HEK293T (cell line): ENCODE results near the gene CXCR1.

ENCODE experiments used
- CTCF ChIA-PET: fragments of 350-600 bp; formaldehyde crosslinking; extraction: SDS; loops from one replicate; lab custom pipeline; 2021; ENCODE audit warnings: antibody characterized with exemption, inconsistent platforms; lab: Yijun Ruan, JAX
- POLR2A ChIA-PET: fragments of 350-600 bp; formaldehyde crosslinking; extraction: SDS; loops from one replicate; lab custom pipeline; 2020; ENCODE audit warnings: antibody characterized with exemption, inconsistent platforms; lab: Yijun Ruan, JAX
- DNase-seq: peaks from one replicate; pipeline ENCODE4 v3.0.0; 2012; ENCODE audit warnings: mixed read lengths; ENCODE audit errors: extremely low spot score
- ARNT ChIP-seq: fragments of 450-650 bp; IDR thresholded peaks from 2 replicates; pipeline ENCODE4 v1.6.1; 2017; ENCODE audit warnings: mild to moderate bottlenecking
- BHLHE40 ChIP-seq: fragments of 450-650 bp; IDR thresholded peaks from 2 replicates; pipeline ENCODE4 v1.6.1; 2016; ENCODE audit warnings: mild to moderate bottlenecking, moderate library complexity, borderline replicate concordance
- CTBP1 ChIP-seq: fragments of 450-650 bp; IDR thresholded peaks from 2 replicates; pipeline ENCODE4 v1.6.1; 2016; ENCODE audit warnings: borderline replicate concordance
- ELF4 ChIP-seq: fragments of 450-650 bp; IDR thresholded peaks from 2 replicates; pipeline ENCODE4 v1.6.1; 2017; ENCODE audit warnings: antibody characterized with exemption
- FOXA1 ChIP-seq: fragments of 450-650 bp; IDR thresholded peaks from 2 replicates; pipeline ENCODE4 v1.6.1; 2016; ENCODE audit warnings: mild to moderate bottlenecking
- FOXK2 ChIP-seq: fragments of 450-650 bp; IDR thresholded peaks from 2 replicates; pipeline ENCODE4 v1.6.1; 2016; ENCODE audit warnings: mild to moderate bottlenecking
- FOXM1 ChIP-seq: fragments of 450-650 bp; IDR thresholded peaks from 2 replicates; pipeline ENCODE4 v1.6.1; 2017; ENCODE audit warnings: mild to moderate bottlenecking, borderline replicate concordance
- HDGF ChIP-seq: fragments of 450-650 bp; IDR thresholded peaks from 2 replicates; pipeline ENCODE4 v1.6.1; 2017; ENCODE audit warnings: antibody characterized with exemption, borderline replicate concordance
- L3MBTL2 ChIP-seq: fragments of 450-650 bp; conservative IDR thresholded peaks from 2 replicates; pipeline ENCODE4 v1.6.1; 2016; ENCODE audit warnings: mild to moderate bottlenecking
- LEF1 ChIP-seq: fragments of 450-650 bp; IDR thresholded peaks from 2 replicates; pipeline ENCODE4 v1.6.1; 2017; ENCODE audit warnings: mild to moderate bottlenecking, borderline replicate concordance
- NFRKB ChIP-seq: fragments of 450-650 bp; IDR thresholded peaks from 2 replicates; pipeline ENCODE4 v1.6.1; 2016; ENCODE audit warnings: mild to moderate bottlenecking, moderate library complexity
- SP1 ChIP-seq: fragments of 450-650 bp; IDR thresholded peaks from 2 replicates; pipeline ENCODE4 v1.6.1; 2017
- SUZ12 ChIP-seq: fragments of 450-650 bp; IDR thresholded peaks from 2 replicates; pipeline ENCODE4 v1.6.1; 2016; ENCODE audit warnings: mild to moderate bottlenecking
- TARDBP ChIP-seq: fragments of 450-650 bp; IDR thresholded peaks from 2 replicates; pipeline ENCODE4 v1.6.1; 2016
- ZNF384 ChIP-seq: fragments of 450-650 bp; IDR thresholded peaks from 2 replicates; pipeline ENCODE4 v1.6.1; 2016
- TF ChIP-seq, protein P1 (sequence below): fragments of 450-650 bp; IDR thresholded peaks from 2 replicates; pipeline ENCODE4 v1.6.1; 2016

CXCR1 gene

DNA sequence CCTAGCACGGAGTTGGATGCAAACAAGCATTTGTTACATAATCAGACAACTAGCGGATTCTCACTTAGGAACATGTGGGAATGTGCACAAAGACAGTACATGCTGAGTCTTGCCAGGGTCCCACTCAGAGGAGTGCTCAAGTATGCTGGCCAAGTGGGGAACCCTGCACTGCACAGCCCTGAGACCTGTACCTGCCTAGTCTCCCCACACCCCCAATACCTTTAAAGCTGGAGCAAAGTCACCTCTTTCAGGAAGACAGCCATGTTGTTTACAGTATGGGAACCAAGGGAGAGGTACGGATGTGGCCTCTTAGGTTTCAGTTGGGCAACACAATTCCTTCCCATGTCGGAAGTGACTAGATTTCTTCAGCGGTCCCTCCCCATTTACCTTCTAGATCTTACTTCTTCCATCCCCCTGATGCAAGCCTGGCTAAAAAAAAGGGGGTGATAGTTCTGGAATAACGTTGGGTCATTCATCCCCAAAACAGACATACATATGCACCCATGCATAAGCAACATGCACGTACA is 10.7 kb downstream of the CXCR1 start:
- no peak for DNase-seq
- ChIA-PET POLR2A (no interaction called here), CTCF (no interaction called here)
- TF ChIP-seq HDGF (no peak), FOXM1 (no peak), FOXA1 (no peak), L3MBTL2 (no peak), NFRKB (no peak), FOXK2 (no peak), ELF4 (no peak), ZNF384 (no peak), CTBP1 (no peak), LEF1 (no peak)

DNA sequence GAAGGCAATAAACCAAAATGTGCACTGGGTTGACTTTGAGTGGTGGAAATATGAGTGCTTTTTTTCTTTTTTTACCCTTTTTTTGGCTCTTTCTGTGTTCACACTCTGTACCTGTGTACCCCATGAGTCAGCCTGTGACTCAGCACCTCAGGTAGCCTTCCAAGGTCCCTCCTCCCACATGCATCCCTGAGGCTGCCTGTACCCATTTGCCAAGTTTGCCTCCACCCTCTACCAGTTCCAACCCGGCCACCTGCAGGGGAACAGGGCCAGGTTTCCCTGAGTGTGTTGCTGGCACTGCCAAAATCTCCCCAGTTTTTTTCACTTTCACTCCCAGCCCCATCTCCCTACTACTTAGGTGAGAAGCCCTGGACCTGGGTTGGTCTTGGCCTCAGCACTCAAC is 14.0 kb downstream of the CXCR1 start:
- no peak for TF ChIP-seq FOXM1
- TF ChIP-seq SUZ12 = no peak
- no peak for TF ChIP-seq NFRKB
- TF ChIP-seq FOXA1 = no peak
- TF ChIP-seq FOXK2 = no peak
- ChIA-PET POLR2A (no interaction called here), CTCF (no interaction called here)
- no peak for DNase-seq

DNA sequence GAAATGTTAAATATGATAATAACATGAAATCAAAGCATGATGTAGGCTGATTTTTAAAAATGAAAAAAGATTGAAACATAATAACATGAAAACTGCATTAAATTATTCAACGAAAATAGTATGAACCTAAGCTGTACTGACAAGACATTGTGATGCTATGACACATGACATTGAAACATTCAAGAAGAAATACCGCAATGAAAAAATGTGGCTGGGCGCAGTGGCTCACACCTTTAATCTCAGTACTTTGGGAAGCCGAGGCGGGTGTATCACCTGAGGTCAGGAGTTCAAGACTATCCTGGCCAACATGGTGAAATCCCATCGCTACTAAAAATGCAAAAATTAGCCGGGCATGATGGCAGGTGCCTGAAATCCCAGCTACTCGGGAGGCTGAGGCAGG is 14.6 kb downstream of the CXCR1 start:
- CTCF ChIA-PET = no interaction called here
- TF ChIP-seq CTBP1 (no peak), ZNF384 (no peak), HDGF (no peak), ELF4 (no peak), BHLHE40 (no peak), NFRKB (no peak), TARDBP (no peak), FOXK2 (no peak), FOXM1 (no peak), SP1 (no peak), L3MBTL2 (no peak), LEF1 (no peak)
- TF ChIP-seq, protein P1, sequence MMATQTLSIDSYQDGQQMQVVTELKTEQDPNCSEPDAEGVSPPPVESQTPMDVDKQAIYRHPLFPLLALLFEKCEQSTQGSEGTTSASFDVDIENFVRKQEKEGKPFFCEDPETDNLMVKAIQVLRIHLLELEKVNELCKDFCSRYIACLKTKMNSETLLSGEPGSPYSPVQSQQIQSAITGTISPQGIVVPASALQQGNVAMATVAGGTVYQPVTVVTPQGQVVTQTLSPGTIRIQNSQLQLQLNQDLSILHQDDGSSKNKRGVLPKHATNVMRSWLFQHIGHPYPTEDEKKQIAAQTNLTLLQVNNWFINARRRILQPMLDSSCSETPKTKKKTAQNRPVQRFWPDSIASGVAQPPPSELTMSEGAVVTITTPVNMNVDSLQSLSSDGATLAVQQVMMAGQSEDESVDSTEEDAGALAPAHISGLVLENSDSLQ = no peak
- DNase-seq = no peak
- POLR2A ChIA-PET = no interaction called here

DNA sequence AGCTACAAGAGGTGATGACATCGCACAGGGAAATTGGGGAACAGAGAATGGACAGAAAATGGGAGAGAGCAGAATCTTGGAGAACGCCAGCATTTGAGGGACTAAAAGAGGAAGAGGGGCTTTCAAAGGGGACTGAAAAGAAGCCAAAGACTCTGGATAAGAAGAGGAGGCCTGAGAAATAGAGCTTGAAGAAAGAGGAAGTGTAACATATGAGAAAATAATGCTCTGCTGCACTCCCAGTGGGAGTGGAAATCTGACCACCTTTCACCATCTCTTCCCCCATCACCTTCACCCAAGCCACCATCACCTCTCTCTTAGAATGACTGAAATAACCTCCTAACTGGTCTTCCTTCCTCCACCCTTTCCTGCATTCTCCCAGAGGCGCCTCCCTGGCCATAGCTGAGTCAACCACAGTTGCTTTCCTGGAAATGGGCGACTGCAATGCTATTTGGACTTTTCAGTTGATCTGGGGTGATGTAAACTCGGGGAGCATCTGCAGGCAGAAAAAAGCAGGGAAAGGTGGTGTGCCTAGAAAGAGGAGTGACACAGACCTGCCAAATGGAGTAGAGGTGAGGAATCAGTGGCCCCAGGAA is 16.8 kb downstream of the CXCR1 start:
- no peak for DNase-seq
- POLR2A ChIA-PET = no interaction called here
- CTCF ChIA-PET = no interaction called here
- TF ChIP-seq FOXK2 (no peak), ARNT (no peak), BHLHE40 (no peak), ZNF384 (no peak), FOXA1 (no peak), HDGF (no peak), L3MBTL2 (no peak), SP1 (no peak), CTBP1 (no peak), ELF4 (no peak), SUZ12 (no peak), NFRKB (no peak), LEF1 (no peak), FOXM1 (no peak), TARDBP (no peak)
- TF ChIP-seq, protein P1 = no peak

DNA sequence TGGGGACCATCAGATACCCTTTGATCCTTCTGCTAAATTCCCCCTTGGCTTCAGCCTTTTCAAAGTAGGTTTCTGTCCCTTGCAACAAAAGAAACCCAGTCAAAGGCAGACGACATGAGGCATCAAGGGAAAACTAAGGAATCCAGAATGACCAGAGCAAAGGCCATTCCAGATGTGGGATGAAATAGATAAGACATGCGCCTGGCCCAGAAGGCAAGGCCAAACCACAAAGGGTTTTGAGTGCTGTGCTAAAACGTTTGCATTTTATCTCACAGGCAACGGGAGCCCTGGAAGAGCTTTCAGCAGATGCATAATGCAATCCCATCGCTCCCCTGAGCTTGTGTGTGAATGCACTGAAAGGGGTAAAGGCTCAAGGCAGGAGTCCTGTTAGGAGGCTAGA is 17.7 kb downstream of the CXCR1 start:
- no peak for TF ChIP-seq FOXK2
- no peak for TF ChIP-seq FOXM1
- no peak for TF ChIP-seq ZNF384
- ChIA-PET POLR2A (no interaction called here), CTCF (no interaction called here)
- DNase-seq = no peak

DNA sequence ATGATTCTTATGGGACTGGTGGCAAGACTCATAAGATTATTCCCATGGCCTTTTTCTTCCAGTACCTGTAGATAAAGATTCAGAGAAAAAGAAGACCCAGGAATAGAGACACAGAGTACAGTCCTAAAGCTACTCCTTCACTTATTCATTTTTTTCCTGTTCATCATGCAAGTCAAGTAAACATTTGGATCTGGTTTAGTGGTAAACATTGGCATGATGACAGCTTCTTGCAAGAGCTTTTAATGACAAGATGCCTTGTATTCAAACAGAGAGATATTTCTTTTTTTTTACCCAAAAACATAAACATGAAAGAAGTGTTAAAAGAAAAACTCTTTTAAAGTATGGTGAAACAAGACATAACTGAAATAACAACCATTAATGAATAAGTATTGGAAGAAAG is 20.7 kb downstream of the CXCR1 start:
- DNase-seq = no peak
- ChIA-PET CTCF (no interaction called here), POLR2A (no interaction called here)
- no peak for TF ChIP-seq ARNT
- TF ChIP-seq HDGF = no peak
- TF ChIP-seq FOXM1 = no peak
- no peak for TF ChIP-seq SP1

DNA sequence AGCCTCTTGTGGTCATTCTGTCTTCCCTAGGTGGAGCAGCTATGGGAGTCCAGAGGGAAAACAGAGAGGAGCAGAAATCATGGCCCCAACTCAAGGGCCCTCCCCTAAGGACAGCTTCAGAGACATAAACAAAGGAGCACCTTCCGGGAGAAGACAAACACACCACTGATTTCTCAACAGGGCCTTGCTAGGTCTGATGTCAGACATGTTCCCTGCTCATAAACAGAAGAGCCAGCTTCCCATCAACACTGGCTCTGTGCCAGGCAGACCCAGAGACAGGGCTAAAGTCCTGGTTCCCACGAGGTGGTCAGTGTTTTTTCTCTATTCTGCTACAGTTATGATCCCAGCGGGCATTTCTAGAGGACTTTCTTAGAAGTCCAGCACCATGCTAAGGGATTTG is 21.6 kb downstream of the CXCR1 start:
- ChIA-PET POLR2A (no interaction called here), CTCF (no interaction called here)
- no peak for DNase-seq
- TF ChIP-seq FOXM1 (no peak), FOXK2 (no peak), NFRKB (no peak), SP1 (no peak), ARNT (no peak), BHLHE40 (no peak), L3MBTL2 (no peak), ZNF384 (no peak), TARDBP (no peak), HDGF (no peak), CTBP1 (no peak), LEF1 (no peak), ELF4 (no peak), SUZ12 (no peak), FOXA1 (no peak)
- TF ChIP-seq, protein P1 = no peak
